VCaP (cell line): ENCODE results near the gene PARP4.
"Not testable (repeated sequence)": the region's sequence is repeated elsewhere in the genome, so short reads cannot be mapped to it uniquely, and the experiment has no call there.

ENCODE experiments used
- H3K27ac ChIP-seq: fragments of 450-650 bp; 2 replicates; pipeline ENCODE4 v1.5.1; 2017
- TF ChIP-seq, protein P1 (sequence below): fragments of 450-650 bp; conservative IDR thresholded peaks from 2 replicates; pipeline ENCODE4 v1.5.1; 2017; ENCODE audit warnings: mild to moderate bottlenecking, moderate library complexity

The PARP4 gene

DNA sequence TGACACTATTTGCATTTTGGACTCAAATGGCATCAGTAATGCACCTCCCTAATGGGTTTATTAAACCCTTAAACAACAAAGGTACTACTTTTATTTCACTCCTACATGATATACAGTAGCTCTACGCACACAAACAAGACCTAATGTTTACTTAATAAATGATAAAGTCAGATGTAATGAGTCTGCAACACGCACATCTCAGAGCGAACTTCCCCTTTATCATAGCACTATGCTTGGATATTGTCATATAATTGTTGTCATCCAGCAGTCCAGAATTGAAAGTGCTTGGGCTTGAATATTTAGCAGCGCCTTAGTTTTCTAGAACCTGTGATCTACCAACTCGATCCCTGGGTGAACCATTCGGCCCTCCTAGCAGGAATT lies 772 bp downstream of the PARP4 start:
- TF ChIP-seq, protein P1, sequence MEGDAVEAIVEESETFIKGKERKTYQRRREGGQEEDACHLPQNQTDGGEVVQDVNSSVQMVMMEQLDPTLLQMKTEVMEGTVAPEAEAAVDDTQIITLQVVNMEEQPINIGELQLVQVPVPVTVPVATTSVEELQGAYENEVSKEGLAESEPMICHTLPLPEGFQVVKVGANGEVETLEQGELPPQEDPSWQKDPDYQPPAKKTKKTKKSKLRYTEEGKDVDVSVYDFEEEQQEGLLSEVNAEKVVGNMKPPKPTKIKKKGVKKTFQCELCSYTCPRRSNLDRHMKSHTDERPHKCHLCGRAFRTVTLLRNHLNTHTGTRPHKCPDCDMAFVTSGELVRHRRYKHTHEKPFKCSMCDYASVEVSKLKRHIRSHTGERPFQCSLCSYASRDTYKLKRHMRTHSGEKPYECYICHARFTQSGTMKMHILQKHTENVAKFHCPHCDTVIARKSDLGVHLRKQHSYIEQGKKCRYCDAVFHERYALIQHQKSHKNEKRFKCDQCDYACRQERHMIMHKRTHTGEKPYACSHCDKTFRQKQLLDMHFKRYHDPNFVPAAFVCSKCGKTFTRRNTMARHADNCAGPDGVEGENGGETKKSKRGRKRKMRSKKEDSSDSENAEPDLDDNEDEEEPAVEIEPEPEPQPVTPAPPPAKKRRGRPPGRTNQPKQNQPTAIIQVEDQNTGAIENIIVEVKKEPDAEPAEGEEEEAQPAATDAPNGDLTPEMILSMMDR, result no peak
- peak overlapping the region; percentile 81 for H3K27ac ChIP-seq

DNA sequence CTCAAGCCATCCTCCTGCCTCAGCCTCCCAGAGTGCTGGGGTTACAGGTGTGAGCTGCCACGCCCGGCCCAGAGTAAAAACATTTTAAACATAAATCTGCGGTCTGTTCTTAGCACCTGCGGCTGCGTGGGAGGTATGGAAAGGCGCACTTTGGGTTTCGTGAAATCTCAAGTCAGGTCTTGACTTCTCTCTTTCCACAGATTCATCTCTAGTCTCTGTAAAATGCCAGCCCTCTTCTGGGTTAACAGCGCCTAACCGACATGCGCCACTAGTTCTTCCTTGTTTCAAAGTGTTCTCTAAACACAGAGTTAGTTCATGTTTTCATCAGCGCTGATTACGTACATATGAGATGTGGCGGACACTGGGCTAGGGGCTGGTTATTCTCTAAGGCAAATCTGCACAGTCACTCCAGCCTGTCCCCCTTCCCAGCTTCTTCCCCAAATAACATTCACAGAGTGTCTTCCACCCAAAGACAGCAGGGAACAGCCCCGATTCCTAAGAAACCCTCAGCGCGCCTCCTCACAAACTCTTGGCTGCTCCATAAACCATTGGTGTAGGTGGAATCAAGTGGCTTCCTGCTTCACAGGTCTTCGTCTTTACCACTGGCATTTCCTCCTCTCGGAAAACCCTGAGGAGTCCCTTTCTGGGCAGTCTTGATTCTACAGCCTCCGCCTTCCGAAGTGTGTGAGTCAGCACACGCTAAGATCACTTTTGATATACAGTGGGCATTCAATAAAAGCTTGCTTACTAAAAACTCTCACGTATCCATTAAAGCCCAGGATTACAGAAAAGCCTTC lies 1.4 kb downstream of the PARP4 start:
- TF ChIP-seq, protein P1, result no peak
- peak overlapping the region; percentile 81 for H3K27ac ChIP-seq

DNA sequence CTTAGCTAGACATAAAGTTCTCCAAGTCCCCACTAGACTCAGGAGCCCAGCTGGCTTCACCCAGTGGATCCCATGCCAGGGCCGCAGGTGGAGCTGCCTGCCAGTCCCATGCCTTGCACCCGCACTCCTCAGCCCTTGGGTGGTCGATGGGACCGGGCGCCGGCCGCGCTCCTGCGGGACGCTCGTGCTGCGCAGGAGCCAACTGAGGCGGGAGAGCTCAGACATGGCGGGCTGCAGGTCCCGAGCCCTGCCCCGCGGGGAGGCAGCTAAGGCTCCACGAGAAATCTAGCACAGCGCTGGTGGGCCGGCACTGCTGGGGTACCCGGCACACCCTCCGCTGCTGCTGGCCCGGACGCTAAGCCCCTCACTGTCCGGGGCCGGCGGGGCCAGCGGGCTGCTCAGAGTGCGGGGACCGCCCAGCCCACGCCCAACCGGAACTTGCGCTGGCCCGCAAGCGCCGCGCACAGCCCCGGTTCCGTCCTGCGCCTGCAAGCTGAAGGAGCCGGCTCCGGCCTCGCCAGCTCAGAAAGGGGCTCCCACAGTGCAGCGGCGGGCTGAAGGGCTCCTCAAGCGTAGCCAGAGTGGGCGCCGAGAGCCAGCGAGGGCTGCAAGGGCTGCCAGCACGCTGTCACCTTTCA lies 5.8 kb downstream of the PARP4 start:
- TF ChIP-seq, protein P1, result no peak
- H3K27ac ChIP-seq, result no peak overlapping the region

DNA sequence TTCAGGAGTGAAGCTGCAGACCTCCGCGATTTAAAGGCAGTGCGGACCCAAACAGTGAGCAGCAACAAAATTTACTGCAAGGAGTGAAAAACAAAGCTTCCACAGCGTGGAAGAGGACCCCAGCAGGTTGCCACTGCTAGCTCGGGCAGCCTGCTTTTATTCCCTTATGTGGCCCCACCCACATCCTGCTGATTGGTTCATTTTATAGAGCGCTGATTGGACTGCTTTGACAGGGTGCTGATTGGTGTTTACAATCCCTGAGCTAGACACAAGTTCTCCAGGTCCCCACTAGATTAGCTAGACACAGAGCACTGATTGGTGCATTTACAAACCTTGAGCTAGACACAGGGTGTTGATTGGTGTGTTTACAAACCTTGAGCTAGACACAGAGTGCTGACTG lies 6.3 kb downstream of the PARP4 start:
- H3K27ac ChIP-seq, result not testable (repeated sequence)

DNA sequence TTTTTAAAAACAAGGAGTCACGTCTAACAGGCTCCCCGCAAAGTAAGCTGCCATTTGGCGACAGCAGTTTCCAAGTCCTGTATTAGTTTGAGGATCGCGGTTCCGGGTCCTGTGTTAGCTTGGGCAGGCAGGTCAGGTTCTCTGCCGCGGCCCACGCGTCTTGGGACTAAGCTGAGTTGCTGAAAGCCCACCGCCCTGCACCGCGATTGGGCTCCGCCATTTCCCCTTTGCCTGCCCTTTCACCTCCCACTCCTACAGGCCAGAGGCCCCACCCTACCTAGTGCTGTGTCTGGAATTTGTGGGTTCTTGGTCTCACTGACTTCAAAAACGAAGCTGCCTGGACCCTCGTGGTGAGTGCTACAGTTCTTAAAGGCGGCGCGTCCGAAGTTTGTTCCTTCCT lies 6.8 kb downstream of the PARP4 start:
- H3K27ac ChIP-seq, result no peak overlapping the region
- TF ChIP-seq, protein P1, result no peak

DNA sequence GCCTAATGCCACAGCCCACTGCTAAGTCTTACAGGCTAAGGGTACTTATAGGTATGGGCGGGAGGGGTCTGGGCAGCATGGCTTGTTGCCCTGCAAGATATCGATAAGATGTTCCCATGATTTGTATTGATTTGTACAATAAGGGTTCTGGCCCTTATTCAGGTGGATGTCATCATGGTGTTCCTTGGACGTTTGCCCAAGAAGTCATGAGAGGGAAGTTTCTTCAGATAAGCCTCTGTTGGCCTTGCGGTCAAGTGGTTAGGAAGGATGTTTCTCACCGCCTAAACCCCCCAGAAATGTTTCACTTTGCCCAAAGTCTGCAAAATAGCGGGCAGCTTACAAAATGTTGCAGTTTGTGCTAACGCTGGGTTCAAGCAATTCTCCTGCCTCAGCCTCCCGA lies 7.3 kb downstream of the PARP4 start:
- TF ChIP-seq, protein P1, result no peak
- no peak overlapping the region for H3K27ac ChIP-seq

DNA sequence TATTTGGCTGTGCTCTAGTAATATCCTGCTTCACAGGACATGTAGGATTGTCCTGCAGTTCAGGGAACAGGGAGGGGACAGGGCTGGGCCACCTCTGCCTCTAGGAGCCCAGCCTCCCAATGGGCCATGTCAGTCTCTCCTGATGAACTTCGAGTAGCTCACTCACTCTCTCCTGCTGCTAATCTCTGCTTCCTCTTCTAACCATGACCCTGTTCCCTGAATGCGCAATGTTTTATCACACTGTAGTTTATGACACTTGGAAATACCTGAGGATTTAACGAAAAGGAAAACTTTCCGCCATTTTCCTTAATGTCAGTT lies 9.2 kb downstream of the PARP4 start:
- H3K27ac ChIP-seq, result no peak overlapping the region
- TF ChIP-seq, protein P1, result no peak
